OCI-LY1 (cell line): ENCODE data around the gene RSL1D1.

Experiments
- EZH2 ChIP-seq: fragments of 200-600 bp; sonication (generic), shearing (Covaris generic); IDR thresholded peaks from 2 replicates; pipeline ENCODE4 v1.8.0; 2017; ENCODE audit warnings: borderline replicate concordance, mixed run types, mild to moderate bottlenecking, antibody characterized with exemption, low read length, moderate library complexity, mixed read lengths
- TF ChIP-seq, protein P1 (sequence below): fragments of 200-600 bp; sonication (generic), shearing (Covaris generic); IDR thresholded peaks from 2 replicates; pipeline ENCODE4 v1.5.1; 2017; ENCODE audit warnings: mild to moderate bottlenecking, antibody characterized with exemption, low read length, moderate library complexity, mixed read lengths

DNA sequence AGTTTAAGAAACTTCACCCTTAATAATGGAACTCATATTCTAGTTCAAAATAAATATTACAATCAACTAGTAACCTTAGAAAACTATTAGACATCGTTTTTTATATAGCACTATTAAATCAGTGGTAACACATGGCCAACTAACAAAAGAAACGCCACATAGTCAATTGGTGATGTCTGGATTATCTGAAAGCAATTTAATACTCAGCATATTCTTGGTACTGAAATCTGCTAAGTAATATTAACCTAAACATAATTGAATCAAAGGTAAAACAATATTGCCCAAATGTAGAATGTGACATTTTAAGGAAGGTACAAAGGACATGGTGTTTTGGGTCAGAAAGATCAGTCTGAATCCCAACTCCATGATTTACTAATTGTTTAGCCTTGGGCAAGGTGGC, 11.1 kb upstream of the RSL1D1 start:
- TF ChIP-seq, protein P1, sequence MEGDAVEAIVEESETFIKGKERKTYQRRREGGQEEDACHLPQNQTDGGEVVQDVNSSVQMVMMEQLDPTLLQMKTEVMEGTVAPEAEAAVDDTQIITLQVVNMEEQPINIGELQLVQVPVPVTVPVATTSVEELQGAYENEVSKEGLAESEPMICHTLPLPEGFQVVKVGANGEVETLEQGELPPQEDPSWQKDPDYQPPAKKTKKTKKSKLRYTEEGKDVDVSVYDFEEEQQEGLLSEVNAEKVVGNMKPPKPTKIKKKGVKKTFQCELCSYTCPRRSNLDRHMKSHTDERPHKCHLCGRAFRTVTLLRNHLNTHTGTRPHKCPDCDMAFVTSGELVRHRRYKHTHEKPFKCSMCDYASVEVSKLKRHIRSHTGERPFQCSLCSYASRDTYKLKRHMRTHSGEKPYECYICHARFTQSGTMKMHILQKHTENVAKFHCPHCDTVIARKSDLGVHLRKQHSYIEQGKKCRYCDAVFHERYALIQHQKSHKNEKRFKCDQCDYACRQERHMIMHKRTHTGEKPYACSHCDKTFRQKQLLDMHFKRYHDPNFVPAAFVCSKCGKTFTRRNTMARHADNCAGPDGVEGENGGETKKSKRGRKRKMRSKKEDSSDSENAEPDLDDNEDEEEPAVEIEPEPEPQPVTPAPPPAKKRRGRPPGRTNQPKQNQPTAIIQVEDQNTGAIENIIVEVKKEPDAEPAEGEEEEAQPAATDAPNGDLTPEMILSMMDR = no peak
- TF ChIP-seq EZH2 = no peak
